RPMI7951 (cell line): ENCODE data around the gene SCAP. TPM values are rescaled to one million over a fixed set of nuclear protein-coding genes. Genes with fewer than 3 reads are reported as not detected.
"Not testable (repeated sequence)": the region's sequence is repeated elsewhere in the genome, so short reads cannot be mapped to it uniquely, and the experiment has no call there.

Experiments used
- DNase-seq: peaks from one replicate; pipeline ENCODE4 v3.0.0-alpha.2; 2012; ENCODE audit warnings: low read depth
- total RNA-seq: library from RNA; depleted of rRNA; stranded (reverse); fragments of >200 nt; shearing (Covaris generic); gene quantifications from 2 replicates; pipeline ENCODE4 v1.2.3, GENCODE V29; 2014

SCAP gene
- total RNA-seq, 1 experiment from 2014 or later, result 37.4 TPM

DNA sequence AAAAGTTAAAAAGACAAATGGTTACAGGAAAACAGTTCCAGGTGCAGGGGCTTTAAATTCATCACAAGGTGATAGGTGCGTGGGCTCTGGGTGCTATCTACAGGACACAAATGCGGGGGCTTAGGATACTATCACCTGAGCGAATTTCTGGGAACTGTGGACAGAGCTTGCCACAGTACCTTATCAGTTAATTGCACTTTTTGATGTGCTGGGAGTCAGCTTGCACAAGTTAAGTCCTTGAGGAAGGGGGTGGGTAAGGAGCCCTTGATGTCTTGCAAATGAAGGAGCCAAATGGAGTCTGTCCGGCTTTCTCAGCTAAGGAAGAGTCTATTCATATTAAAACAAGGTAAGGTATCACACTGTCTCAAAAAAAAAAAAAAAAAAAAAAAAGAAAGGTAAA lies 6.0 kb upstream of the SCAP start:
- not testable (repeated sequence) for DNase-seq

- DNase-seq, result not testable (repeated sequence)
Measured at GRCh38 chr3:47480267-47480666, 4.5 kb upstream of the SCAP start.

- no peak for DNase-seq
Measured at GRCh38 chr3:47479826-47480160, 4.1 kb upstream of the SCAP start.

DNA sequence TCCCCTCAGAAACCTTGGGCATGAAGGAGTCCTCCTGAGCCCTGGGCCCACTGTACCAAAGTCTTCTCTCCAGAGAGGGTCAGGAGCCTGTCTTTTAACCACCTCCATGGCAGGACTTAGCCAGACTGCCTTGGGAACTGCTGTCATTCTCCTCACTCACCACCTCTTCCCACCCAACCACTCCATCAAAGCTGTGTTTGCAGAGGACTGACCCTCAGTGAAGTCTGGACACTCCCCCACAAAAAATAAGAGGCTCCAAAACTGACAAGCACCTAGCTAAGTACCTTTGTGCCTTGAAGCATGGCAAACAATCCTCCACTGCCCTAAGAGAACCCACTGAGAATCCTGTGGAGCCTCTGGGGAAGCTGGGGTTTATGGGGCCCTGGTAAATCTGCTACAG lies 2.3 kb upstream of the SCAP start:
- no peak for DNase-seq

- no peak for DNase-seq
Measured at GRCh38 chr3:47476644-47477199, 981 bp upstream of the SCAP start.

GRCh38 chr3:47476330-47476626 lies 537 bp upstream of the SCAP start:
- no peak for DNase-seq

DNA sequence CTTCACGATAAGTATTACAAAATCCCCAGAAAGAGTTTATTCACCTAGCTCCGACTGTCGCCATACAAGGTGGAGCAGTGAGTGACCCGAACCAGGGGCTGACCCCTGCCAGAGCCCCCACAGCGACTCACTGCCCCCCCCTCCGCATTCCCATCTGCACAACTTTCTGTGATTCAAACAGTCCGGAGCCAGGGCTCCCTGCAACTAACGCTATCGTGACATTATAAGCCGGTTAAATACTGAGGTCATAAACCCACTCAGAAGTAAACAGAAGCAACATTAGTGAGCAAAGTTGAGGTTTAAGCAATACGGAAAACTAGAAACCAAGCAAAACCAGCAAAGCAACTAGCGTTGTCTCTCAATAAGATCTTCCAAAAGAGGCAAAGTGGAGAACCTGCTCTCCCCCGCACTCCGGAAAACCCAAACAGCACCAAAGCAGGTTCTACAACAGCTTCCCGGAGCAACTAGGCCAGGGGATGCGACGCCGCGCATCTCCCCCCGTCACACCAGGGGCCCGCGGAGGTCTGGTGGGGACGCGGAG lies 642 bp downstream of the SCAP start:
- DNase-seq, result peak; percentile 22

DNA sequence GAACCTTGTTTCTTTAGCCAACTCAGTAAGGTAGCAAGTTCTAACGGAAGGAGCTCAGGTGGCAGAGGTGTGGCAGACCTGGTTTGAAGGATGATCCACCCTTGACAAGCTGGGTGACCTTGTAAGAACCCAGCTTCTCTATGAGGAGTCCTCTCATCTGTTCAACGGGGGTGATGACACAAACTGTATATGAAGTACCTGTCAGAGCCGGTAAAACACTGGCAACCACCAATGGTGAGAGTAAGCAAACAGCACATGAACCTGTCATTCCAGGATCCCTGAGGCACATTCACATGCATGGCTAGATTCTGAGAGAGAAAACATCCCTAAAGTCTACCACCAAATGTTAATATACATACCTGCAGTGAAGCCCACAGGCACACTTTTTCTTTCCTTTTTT lies 2.4 kb downstream of the SCAP start:
- DNase-seq, result no peak

- peak; percentile 33 for DNase-seq
Measured at GRCh38 chr3:47469616-47470015, 6.1 kb downstream of the SCAP start.

DNA sequence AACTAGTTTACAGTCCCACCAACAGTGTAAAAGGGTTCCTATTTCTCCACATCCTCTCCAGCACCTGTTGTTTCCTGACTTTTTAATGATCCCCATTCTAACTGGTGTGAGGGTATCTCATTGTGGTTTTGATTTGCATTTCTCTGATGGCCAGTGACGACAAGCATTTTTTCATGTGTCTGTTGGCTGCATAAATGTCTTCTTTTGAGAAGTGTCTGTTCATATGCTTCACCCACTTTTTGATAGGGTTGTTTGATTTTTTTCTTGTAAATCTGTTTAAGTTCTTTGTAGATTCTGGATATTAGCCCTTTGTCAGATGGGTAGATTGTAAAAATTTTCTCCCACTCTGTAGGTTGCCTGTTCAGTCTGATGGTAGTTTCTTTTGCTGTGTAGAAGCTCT lies 7.4 kb downstream of the SCAP start:
- DNase-seq, result not testable (repeated sequence)

DNA sequence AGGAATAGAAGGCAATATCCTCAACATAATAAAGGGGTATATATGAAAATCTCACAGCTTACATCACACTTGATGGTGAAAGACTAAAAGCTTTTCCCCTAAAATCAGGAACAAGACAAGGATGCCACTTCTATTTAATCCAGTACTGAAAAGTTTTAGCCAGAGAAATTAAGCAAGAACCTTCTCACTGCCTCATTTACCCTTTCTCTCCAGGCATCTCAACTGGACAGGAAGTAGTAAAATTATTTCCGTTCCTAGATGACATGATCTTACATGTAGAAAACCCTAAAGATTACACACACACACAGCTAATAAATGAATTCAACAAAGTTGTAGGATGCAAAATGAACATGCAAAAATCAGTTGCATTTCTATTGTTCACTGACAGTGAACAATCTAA lies 11.2 kb downstream of the SCAP start:
- no peak for DNase-seq

DNA sequence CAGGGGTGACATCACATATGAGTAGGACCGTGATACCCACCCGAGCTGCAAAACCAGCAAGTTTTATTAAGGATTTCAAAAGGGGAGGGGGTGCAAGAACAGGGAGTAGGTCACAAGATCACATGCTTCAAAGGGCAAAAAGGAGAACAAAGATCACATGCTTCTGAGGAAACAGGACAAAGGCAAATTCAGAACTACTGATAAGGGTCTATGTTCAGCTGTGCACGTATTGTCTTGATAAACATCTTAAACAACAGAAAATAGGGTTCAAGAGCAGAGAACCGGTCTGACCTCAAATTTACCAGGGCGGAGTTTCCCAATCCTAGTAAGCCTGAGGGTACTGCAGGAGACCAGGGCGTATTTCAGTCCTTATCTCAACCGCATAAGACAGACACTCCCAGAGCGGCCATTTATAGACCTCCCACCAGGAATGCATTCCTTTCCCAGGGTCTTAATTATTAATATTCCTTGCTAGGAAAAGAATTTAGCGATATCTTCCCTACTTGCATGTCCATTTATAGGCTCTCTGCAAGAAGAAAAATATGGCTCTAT lies 16.1 kb downstream of the SCAP start:
- DNase-seq, result not testable (repeated sequence)

DNA sequence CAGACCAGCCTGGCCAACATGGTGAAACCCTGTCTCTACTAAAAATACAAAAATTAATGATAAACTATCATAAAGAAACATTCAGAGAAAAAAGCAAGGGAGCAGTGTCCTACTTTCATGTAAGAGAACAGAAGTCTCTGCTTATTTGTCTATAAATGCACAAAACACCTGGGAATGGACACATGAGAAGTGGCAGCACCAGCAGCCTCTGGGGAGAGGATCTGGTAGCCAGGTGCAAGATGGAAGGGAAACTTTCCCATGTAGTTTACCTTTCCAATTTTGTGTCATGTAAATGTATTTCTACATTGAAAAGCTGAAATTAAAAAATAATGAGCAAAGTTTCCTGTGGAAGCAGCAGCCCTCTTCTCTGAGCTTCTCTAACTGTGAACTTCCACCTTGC lies 18.8 kb downstream of the SCAP start:
- DNase-seq, result no peak

- DNase-seq, result no peak
Measured at GRCh38 chr3:47455806-47456452, 19.8 kb downstream of the SCAP start.

- no peak for DNase-seq
Measured at GRCh38 chr3:47452453-47453215, 23.1 kb downstream of the SCAP start.

DNA sequence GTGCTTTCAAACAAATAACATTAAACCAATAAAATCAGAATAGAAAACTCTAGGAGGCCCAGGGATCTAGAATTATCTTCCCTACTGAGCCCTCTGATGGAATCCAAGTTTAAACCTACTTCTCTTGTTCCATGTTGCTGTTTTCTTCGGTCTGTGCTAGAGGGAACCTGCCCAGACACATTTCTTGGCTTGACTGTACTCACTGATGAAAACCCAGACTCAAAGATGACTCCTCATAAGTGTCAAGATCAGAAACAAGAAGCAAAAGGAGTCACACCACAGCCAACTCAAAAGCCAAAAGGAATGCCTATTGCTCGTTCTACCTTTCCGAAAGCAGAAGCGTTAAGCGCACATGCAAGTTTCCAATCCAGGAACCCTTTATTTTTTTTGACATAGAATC lies 31.6 kb downstream of the SCAP start:
- DNase-seq, result no peak

DNA sequence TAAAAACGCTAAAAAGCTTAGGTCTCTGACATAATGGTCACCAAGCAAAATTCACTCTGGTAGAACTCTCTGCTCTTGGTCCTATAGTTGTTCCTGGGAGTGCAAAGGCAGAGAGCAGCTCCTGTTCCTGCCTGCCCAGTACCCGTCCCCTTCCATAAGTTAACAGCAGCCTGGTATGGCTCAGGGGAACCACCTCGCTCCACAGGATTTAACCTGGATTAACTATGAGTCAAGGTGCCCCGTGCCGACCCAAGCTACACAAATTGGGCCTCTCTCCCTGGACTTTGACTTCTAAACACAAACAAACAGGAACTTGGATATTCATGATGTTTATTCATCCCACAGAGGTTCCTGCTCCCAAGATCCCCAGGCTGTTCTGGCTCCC lies 32.1 kb downstream of the SCAP start:
- DNase-seq, result no peak

DNA sequence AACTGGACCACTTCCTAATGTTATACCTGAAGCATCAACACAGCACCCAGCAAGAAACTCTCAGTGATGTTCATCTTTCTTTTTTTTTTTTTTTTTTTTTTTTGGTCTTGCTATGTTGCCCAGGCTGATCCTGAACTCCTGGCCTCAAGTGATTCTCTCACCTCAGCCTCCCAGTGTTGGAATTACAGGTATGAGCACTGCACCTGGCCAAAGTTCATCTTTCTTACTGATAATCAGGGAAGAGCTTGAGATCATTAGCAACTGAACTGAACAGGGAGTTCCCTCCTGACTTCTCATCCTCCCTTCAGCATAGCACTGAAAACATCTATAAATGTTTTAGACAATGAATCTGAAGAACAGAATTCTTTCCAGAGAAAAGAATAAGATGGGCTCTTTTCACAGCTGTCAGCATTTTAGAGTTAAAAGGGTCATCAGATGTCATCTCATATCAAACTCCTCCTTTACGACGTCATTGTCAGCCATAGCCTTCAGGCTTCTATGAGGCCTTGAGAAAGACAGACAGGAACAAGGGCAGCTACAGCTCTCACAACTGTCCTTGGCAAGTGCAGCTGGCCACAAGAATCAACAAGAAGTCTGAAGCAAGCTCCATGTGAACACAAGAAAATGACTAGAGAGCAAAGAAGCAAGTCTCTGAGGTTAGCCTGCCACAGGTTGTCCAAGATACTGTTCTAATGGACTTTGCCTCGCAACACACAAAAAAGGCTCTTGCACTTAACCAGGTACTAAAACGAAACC lies 33.8 kb downstream of the SCAP start:
- no peak for DNase-seq

- DNase-seq, result no peak
Measured at GRCh38 chr3:47440131-47440530, 35.6 kb downstream of the SCAP start.

GRCh38 chr3:47436180-47436579 lies 39.6 kb downstream of the SCAP start:
- DNase-seq, result no peak

- DNase-seq, result no peak
Measured at GRCh38 chr3:47434849-47435248, 40.9 kb downstream of the SCAP start.

DNA sequence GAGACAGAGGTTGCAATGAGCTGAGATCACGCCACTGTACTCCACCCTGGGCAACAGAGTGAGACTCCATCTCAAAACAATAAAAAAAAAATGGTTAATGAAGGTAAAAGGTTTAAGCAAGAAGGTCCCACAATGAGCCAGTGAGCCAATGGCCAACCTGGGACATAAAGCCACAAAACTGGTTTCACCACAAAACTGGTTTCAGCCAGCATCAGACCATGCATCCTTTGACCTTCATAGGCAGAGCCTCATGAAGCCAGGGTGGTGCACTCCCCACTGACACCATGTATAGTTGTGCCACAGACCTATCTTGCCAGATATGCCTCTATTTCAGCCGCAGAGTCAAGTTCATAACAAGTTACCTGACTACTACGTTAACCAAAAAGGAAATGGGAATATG lies 41.9 kb downstream of the SCAP start:
- no peak for DNase-seq
